GM21447 (cell line): ENCODE data around the gene DNAJC5G.
"Not testable (repeated sequence)": the region's sequence is repeated elsewhere in the genome, so short reads cannot be mapped to it uniquely, and the experiment has no call there.

Experiments used
- ATAC-seq: cut with Tn5 transposase; IDR thresholded peaks from one replicate; pipeline ENCODE4 v1.9.1; 2021; ENCODE audit not compliant: unreplicated experiment

The DNAJC5G gene

GRCh38 chr2:27280826-27281225 lies 5.6 kb downstream of the DNAJC5G start:
- no peak for ATAC-seq

DNA sequence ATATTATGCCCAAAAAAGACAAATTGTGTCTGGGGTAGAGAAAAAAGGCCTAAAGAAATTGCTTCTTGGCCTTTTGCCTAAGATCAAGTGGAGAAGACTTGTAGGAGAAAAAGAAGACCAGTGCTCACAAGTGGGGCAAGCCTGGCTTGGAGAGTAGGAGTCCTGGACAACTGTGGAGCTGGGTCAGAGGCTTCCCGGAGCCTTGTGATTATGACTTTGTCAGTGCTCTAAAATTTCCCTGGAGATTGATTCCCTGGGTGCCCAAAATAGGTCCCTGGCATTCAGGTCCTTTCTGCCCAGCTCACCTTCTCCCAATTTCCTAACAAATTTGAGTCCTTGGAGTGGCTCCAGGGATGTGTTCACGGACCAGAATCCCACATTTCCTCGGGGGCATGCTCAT lies 6.2 kb downstream of the DNAJC5G start:
- no peak for ATAC-seq

GRCh38 chr2:27281855-27282559 lies 6.8 kb downstream of the DNAJC5G start, which contains the start of gene TRIM54:
Gene TRIM54 (plus strand): TSS chr2:27282429. CDS start chr2:27282732, 303 bp downstream.
- ATAC-seq: no peak

- no peak for ATAC-seq
Measured at GRCh38 chr2:27282892-27283291, 7.7 kb downstream of the DNAJC5G start.

GRCh38 chr2:27284996-27285395 lies 9.8 kb downstream of the DNAJC5G start:
- no peak for ATAC-seq

DNA sequence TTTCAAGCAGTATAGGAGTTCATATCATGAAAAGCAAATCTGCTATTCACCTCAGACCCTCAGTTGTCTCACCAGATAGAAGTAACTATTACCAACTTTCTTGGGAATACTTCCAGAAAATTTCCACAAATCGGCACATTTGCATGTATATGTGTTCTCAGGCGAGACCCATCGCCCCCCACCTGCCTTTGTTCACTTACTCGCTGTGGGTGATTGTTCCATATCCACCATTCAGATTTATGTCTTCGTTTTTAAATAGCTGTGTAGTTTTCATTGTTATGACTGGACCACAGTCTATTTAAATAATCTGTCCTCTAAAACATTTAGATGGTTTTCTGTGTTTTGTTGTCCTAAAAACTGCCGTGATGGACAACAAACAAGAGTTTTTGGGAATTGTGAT lies 10.2 kb downstream of the DNAJC5G start:
- ATAC-seq: no peak

- no peak for ATAC-seq
Measured at GRCh38 chr2:27288610-27289009, 13.4 kb downstream of the DNAJC5G start.

GRCh38 chr2:27290549-27290948 lies 15.3 kb downstream of the DNAJC5G start:
- no peak for ATAC-seq

- ATAC-seq: no peak
Measured at GRCh38 chr2:27291865-27292264, 16.6 kb downstream of the DNAJC5G start.

DNA sequence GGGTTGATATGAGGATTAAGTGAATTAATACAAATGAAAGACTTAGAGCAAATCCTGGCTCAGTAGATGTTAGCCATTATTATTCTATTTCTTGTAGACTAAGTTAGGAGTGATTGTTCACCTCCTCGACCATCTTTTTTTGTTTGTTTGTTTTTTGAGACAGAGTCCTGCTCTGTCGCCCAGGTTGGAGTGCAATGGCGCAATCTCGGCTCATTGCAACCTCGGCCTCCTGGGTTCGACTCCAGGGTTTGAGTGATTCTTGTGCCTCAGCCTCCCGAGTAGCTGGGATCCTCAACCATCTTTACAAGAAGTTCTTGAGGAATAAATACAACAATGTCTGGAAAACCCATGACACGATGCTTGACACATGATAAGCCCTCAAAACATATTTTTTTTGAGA lies 19.7 kb downstream of the DNAJC5G start:
- ATAC-seq: no peak

- ATAC-seq: no peak
Measured at GRCh38 chr2:27296481-27296880, 21.2 kb downstream of the DNAJC5G start.

GRCh38 chr2:27297195-27297594 lies 22.0 kb downstream of the DNAJC5G start:
- no peak for ATAC-seq

GRCh38 chr2:27298391-27299080 lies 23.3 kb downstream of the DNAJC5G start:
- no peak for ATAC-seq

DNA sequence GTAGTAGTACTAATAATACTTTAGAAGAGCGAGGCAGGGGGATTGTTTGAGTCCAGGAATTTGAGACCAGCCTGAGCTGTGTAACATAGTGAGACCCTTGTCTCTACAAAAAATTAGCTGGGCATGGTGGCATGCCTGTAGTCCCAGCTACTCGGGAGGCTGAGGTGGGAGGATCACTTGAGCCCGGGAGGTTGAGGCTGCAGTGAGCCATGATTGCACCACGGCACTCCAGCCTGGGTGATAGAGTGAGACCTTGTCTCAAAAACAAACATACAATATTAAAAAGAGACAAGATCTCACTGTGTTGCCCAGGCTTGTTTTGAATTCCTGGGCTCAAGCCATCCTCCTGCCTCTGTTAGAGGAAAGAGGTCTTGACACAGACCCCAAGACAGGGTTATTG lies 25.4 kb downstream of the DNAJC5G start:
- not testable (repeated sequence) for ATAC-seq

DNA sequence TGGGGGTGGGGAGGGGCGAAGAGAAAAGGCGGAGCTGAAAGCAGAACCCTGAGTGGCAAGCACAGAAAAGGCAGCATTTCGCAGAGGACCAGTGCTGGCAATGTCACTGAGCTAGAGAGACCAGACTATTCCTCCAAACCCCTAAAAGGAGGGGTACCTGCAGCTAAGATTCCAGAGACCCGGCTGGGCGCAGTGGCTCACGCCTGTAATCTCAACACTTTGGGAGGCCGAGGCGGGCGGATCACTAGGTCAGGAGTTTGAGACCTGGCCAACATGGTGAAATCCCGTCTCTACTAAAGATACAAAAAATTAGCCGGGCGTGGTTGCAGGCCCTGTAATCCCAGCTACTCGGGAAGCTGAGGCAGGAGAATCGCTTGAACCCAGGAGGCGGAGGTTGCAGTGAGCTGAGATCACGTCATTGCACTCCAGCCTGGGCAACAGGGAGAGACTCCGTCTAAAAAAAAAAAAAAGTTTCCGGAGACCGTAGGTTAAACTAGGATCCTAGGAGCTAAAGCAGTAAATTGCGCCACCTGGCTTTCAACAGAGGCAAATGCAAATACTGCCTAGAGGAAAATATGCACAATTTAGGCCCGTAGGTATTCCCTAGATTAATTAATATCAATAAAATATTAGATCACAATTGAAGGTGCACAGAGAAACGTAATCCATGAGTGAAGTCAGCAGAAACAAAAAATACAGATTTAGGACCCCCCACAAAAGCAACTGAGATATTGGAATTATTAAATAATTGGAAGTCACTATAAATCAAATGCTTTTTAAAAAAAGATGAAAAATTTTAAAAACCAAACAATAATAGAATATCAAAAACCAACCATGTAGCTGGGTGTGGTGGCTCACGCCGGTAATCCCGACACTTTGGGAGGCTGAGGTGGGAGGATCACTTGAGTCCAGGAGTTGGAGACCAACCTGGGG lies 28.1 kb downstream of the DNAJC5G start:
- no peak for ATAC-seq

DNA sequence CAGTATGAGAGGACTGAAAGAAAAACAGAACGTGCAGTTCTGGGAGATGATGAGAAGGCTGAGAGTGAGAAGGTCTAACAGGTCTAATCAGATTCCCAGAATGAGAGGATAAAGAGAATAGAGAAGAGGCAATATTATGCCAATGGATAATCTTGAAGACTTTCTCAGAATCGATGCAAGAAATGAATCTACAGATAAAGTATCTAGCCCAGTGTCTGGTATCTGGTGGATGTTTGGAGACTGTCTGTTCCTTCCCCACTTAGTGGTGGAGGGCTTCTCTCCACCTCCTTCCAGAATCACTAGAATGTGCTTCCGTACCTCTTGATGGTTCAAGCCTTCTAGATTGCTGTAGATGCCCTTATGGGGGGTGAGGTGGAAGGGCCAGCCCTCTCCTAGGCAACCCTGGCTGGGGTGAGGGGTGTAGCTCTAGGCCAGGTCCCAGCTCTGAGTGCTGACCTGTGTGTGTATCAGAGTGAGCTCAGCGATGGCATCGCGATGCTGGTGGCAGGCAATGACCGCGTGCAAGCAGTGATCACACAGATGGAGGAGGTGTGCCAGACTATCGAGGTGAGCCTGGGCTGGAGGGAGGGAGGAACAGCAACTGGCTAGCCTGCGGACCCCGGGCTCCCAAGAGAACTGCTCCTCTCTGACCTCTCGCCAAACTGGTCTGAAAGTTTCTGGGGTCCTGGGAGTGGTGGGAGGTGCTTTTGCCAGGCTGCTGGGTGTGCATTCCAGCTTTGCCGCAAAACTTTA lies 29.4 kb downstream of the DNAJC5G start:
- ATAC-seq: no peak

GRCh38 chr2:27305516-27305915 lies 30.3 kb downstream of the DNAJC5G start:
- no peak for ATAC-seq

DNA sequence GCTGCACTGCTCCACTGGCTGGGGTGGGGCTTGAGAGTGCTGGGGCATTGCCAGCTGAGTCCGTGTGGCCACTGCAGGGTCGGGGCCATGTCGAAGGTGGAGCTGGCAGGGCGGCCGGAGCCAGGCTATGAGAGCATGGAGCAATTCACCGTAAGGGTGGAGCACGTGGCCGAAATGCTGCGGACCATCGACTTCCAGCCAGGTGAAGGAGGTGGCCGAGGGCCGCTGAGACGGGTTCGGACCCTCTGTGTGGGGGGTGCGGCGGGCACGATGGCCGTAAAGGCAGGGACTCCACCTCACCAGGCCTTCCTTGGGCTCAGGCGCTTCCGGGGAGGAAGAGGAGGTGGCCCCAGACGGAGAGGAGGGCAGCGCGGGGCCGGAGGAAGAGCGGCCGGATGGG lies 30.9 kb downstream of the DNAJC5G start:
- no peak for ATAC-seq

DNA sequence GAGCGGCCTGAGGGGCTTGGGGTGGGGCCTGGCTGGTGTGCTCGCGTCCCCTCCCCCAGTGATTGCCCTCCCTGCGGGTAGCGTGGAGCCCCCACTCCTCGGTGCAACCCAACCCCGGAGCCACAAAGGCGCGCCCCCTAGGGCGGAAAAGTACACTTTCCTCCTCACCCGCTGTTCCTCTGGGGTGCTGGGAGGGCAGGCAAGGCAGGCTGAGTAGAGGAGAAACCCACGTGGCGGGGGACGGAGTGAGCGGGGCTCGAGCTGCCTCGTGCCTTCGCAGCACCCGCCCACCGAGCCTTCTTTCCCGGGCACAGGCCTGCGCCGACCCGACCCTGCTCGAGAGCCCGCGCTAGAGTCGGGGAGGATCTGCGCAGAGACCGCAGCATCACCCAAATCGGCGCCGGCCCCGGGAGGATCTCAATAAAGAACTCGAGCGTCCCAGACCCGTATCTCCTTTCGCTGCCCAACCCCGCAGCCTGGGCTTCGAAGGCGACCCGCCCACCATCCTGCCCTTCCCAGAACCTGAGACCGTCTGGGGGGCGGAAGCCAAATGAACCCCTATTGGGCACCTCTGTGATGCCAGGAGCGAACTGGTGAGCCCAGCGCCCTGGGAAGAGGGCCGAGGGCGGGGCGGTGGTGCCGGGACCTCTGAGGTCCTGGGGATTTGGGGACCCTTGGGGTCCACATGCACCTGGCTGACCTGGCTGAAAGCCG lies 31.5 kb downstream of the DNAJC5G start:
- no peak for ATAC-seq

GRCh38 chr2:27307287-27307544 lies 32.0 kb downstream of the DNAJC5G start:
- ATAC-seq: no peak
